Neuronal stem cell (in vitro differentiated cells): ENCODE measurements around the gene S100A13.
"Not testable (repeated sequence)": the region's sequence is repeated elsewhere in the genome, so short reads cannot be mapped to it uniquely, and the experiment has no call there.

ENCODE experiments used
- DNase-seq: peaks from one replicate; pipeline ENCODE4 v3.0.0-alpha.2; 2013; ENCODE audit warnings: low spot score
- H2AFZ ChIP-seq: one replicate; pipeline ENCODE4 v1.6.1; 2013; ENCODE audit warnings: mild to moderate bottlenecking, low read length, inconsistent platforms
- H2AK5ac ChIP-seq: 2 replicates; pipeline ENCODE4 v1.6.1; 2013; ENCODE audit warnings: low read depth, mild to moderate bottlenecking, inconsistent platforms, low read length, moderate library complexity, mixed read lengths
- H2BK120ac ChIP-seq: 2 replicates; pipeline ENCODE4 v1.6.1; 2013; ENCODE audit warnings: low read depth, mild to moderate bottlenecking, inconsistent platforms, low read length, moderate library complexity, mixed read lengths
- H2BK12ac ChIP-seq: one replicate; pipeline ENCODE4 v1.6.1; 2013; ENCODE audit warnings: low read length, inconsistent platforms
- H2BK15ac ChIP-seq: 2 replicates; pipeline ENCODE4 v1.6.1; 2013; ENCODE audit warnings: mild to moderate bottlenecking, low read length, inconsistent platforms, mixed read lengths
- H2BK5ac ChIP-seq: one replicate; pipeline ENCODE4 v1.6.1; 2013; ENCODE audit warnings: inconsistent platforms, mild to moderate bottlenecking, low read length, moderate library complexity
- H3K14ac ChIP-seq: one replicate; pipeline ENCODE4 v1.6.1; 2013; ENCODE audit warnings: low read length, inconsistent platforms
- H3K18ac ChIP-seq: 2 replicates; pipeline ENCODE4 v1.6.1; 2013; ENCODE audit warnings: low read length, inconsistent platforms
- H3K23ac ChIP-seq: 2 replicates; pipeline ENCODE4 v1.6.1; 2013; ENCODE audit warnings: low read depth, mild to moderate bottlenecking, mixed read lengths, low read length, inconsistent platforms; ENCODE audit not compliant: poor library complexity
- H3K27ac ChIP-seq: replicated peaks from 3 replicates; pipeline ENCODE4 v1.5.1; 2013; ENCODE audit warnings: low read length, inconsistent platforms
- H3K27me3 ChIP-seq, 3 experiments: 2 replicates each; pipeline ENCODE4 v1.6.1; 2013; ENCODE audit warnings: low read length in 3 of 3, mild to moderate bottlenecking in 2 of 3, inconsistent platforms in 1 of 3, low read depth in 1 of 3, mixed read lengths in 1 of 3, moderate library complexity in 1 of 3; ENCODE audit not compliant: control insufficient read depth in 3 of 3, insufficient read depth in 3 of 3
- H3K36me3 ChIP-seq, 2 donors: replicated peaks in 1 of 2; 2 replicates each; pipeline ENCODE4 v1.6.1; 2013; ENCODE audit warnings: low read length in 2 of 2; ENCODE audit not compliant: control insufficient read depth in 2 of 2, insufficient read depth in 2 of 2
- H3K4ac ChIP-seq: 2 replicates; pipeline ENCODE4 v1.6.1; 2013; ENCODE audit warnings: inconsistent platforms, mild to moderate bottlenecking, low read length, moderate library complexity
- H3K4me1 ChIP-seq, 2 donors: 1 replicate in 1 of 2; 2 replicates in 1 of 2; pipeline ENCODE4 v1.6.1; 2013; ENCODE audit warnings: low read length in 2 of 2, low read depth in 1 of 2; ENCODE audit not compliant: control insufficient read depth in 2 of 2, insufficient read depth in 1 of 2
- H3K4me2 ChIP-seq: one replicate; pipeline ENCODE4 v1.6.1; 2013; ENCODE audit warnings: mild to moderate bottlenecking, low read length, inconsistent platforms; ENCODE audit not compliant: insufficient read depth, poor library complexity, severe bottlenecking
- H3K4me3 ChIP-seq, 2 donors: 2 replicates each; pipeline ENCODE4 v1.5.1; 2013; ENCODE audit warnings: low read length in 2 of 2, mild to moderate bottlenecking in 2 of 2, inconsistent platforms in 1 of 2, moderate library complexity in 1 of 2
- H3K79me1 ChIP-seq: one replicate; pipeline ENCODE4 v1.6.1; 2013; ENCODE audit warnings: low read depth, mild to moderate bottlenecking, inconsistent platforms, low read length, moderate library complexity
- H3K9ac ChIP-seq: one replicate; pipeline ENCODE4 v1.6.1; 2013; ENCODE audit warnings: mild to moderate bottlenecking, low read depth, low read length, inconsistent platforms; ENCODE audit not compliant: poor library complexity
- H3K9me3 ChIP-seq, 2 donors: replicated peaks in 1 of 2; 2 replicates each; pipeline versions ENCODE3 to v1.6.1; 2013; ENCODE audit warnings: low read length in 2 of 2, mild to moderate bottlenecking in 2 of 2, inconsistent platforms in 1 of 2, low read depth in 1 of 2, mixed read lengths in 1 of 2, moderate library complexity in 1 of 2; ENCODE audit not compliant: control insufficient read depth in 2 of 2, insufficient read depth in 1 of 2
- H4K8ac ChIP-seq: one replicate; pipeline ENCODE4 v1.6.1; 2013; ENCODE audit warnings: low read depth, mild to moderate bottlenecking, inconsistent platforms, low read length, moderate library complexity
- H4K91ac ChIP-seq: one replicate; pipeline ENCODE4 v1.6.1; 2013; ENCODE audit warnings: low read length, low read depth, mild to moderate bottlenecking, inconsistent platforms; ENCODE audit not compliant: poor library complexity
- WGBS, 2 donors: extraction: QIAGEN DNeasy Blood & Tissue Kit; methylation state at CpG; one replicate each; pipeline ENCODE4 v1.1.7; 2013; ENCODE audit warnings: missing lambda C conversion rate in 2 of 2, mixed read lengths in 1 of 2; ENCODE audit not compliant: insufficient read length in 2 of 2, insufficient replicate concordance in 1 of 2; ENCODE audit errors: extremely low coverage in 2 of 2; 5-methylcytosine and 5-hydroxymethylcytosine counted together

Gene S100A13

GRCh38 chr1:153643100-153643499, 15.8 kb upstream of the S100A13 start:
- Histone ChIP-seq H3K36me3 (peaks cover 39 to 95% of the 10 kb centered on the region in 2 donors), H3K18ac (no peak overlapping the region), H2BK5ac (no peak overlapping the region), H2BK120ac (no peak overlapping the region), H4K8ac (no peak overlapping the region), H3K4me1 (peaks cover 0 to 2% of the 10 kb centered on the region in 2 donors), H2BK12ac (no peak overlapping the region), H3K9ac (no peak overlapping the region), H2AK5ac (no peak overlapping the region), H3K27ac (no peak overlapping the region), H3K9me3 (no peaks in the 10 kb centered on the region), H2AFZ (no peak overlapping the region), H3K14ac (no peak overlapping the region), H2BK15ac (no peak overlapping the region), H3K4me2 (no peak overlapping the region), H3K27me3 (no peaks in the 10 kb centered on the region), H4K91ac (no peak overlapping the region), H3K4me3 (no peak overlapping the region), H3K79me1 (peaks cover 2% of the 10 kb centered on the region), H3K23ac (no peak overlapping the region), H3K4ac (no peak overlapping the region)
- DNase-seq = no peak
- no CpG with 5 or more reads among the region's 11 CpGs for WGBS, 2 donors

- Histone ChIP-seq H3K4ac (no peak overlapping the region), H4K8ac (no peak overlapping the region), H3K4me3 (no peak overlapping the region), H2BK12ac (no peak overlapping the region), H2BK15ac (no peak overlapping the region), H2BK5ac (no peak overlapping the region), H2BK120ac (no peak overlapping the region), H3K23ac (no peak overlapping the region), H2AFZ (no peak overlapping the region), H3K27me3 (no peaks in the 10 kb centered on the region), H3K9me3 (no peaks in the 10 kb centered on the region), H2AK5ac (no peak overlapping the region), H3K14ac (no peak overlapping the region), H3K36me3 (peaks cover 43 to 100% of the 10 kb centered on the region in 2 donors), H3K9ac (no peak overlapping the region), H3K4me1 (no peaks in the 10 kb centered on the region), H4K91ac (no peak overlapping the region), H3K27ac (no peak overlapping the region), H3K18ac (no peak overlapping the region), H3K79me1 (peaks cover 2% of the 10 kb centered on the region), H3K4me2 (no peak overlapping the region)
- no CpG with 5 or more reads among the region's 11 CpGs for WGBS, 2 donors
- no peak for DNase-seq
Measured at GRCh38 chr1:153642161-153642560, 14.9 kb upstream of the S100A13 start.

DNA sequence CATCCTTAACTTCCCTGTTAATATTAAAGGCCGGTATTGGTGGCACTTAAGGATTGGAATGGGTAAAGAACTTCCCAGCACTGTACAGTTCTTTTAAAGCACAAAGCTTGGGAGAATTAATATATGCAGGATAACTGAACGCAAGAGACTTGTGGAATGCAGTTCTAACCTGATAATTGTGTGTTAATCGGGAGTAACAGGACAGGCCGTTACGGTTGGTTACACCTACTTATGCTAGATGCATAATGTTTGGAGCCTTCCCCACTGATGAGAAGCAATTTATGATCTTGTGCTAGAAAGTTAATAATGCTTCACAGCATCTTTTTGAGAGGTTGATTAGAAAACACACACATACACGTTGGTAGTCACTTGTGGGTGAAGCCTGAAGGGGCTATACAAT, 13.6 kb upstream of the S100A13 start:
- no peak overlapping the region for H3K14ac ChIP-seq
- no peak overlapping the region for H3K27ac ChIP-seq
- peaks cover 49 to 100% of the 10 kb centered on the region in 2 donors for H3K36me3 ChIP-seq
- no peak for DNase-seq
- peaks cover 5% of the 10 kb centered on the region for H3K79me1 ChIP-seq
- no peak overlapping the region for H2BK120ac ChIP-seq
- no peak overlapping the region for H2BK15ac ChIP-seq
- no peak overlapping the region for H3K4me2 ChIP-seq
- no peak overlapping the region for H3K4ac ChIP-seq
- no peak overlapping the region for H3K9ac ChIP-seq
- H3K9me3 ChIP-seq = peaks cover 0 to 5% of the 10 kb centered on the region in 2 donors
- no peak overlapping the region for H2BK5ac ChIP-seq
- H2AFZ ChIP-seq = no peak overlapping the region
- no peaks in the 10 kb centered on the region for H3K27me3 ChIP-seq
- H2AK5ac ChIP-seq = no peak overlapping the region
- H3K4me3 ChIP-seq = no peak overlapping the region
- H3K4me1 ChIP-seq = no peaks in the 10 kb centered on the region
- H4K8ac ChIP-seq = no peak overlapping the region
- H2BK12ac ChIP-seq = no peak overlapping the region
- no peak overlapping the region for H3K23ac ChIP-seq
- no peak overlapping the region for H3K18ac ChIP-seq
- H4K91ac ChIP-seq = no peak overlapping the region
- WGBS, 2 donors = no CpG with 5 or more reads among the region's 6 CpGs

- H4K8ac ChIP-seq, H3K79me1 ChIP-seq, H2AFZ ChIP-seq, H3K27ac ChIP-seq, H3K4me3 ChIP-seq, H2AK5ac ChIP-seq, H3K4me1 ChIP-seq, H2BK120ac ChIP-seq, H2BK15ac ChIP-seq, H3K23ac ChIP-seq, H2BK5ac ChIP-seq, H2BK12ac ChIP-seq, H3K27me3 ChIP-seq, H4K91ac ChIP-seq, H3K4ac ChIP-seq, DNase-seq, H3K9me3 ChIP-seq, H3K4me2 ChIP-seq, H3K18ac ChIP-seq, H3K14ac ChIP-seq, H3K9ac ChIP-seq: not testable (repeated sequence)
- no CpG with 5 or more reads among the region's 5 CpGs for WGBS, 2 donors
- peaks cover 43 to 100% of the 10 kb centered on the region in 2 donors for H3K36me3 ChIP-seq
Measured at GRCh38 chr1:153640213-153640612, 12.9 kb upstream of the S100A13 start.
